GM19397 (cell line): ENCODE results near the gene GPRIN3.
"Not testable (repeated sequence)": the region's sequence is repeated elsewhere in the genome, so short reads cannot be mapped to it uniquely, and the experiment has no call there.

Experiments used
- ATAC-seq: cut with Tn5 transposase; IDR thresholded peaks from one replicate; pipeline ENCODE4 v1.9.1; 2021; ENCODE audit warnings: mild to moderate bottlenecking, moderate library complexity; ENCODE audit not compliant: unreplicated experiment

GPRIN3 gene

GRCh38 chr4:89314291-89314690 is 6.7 kb upstream of the GPRIN3 start:
- no peak for ATAC-seq

GRCh38 chr4:89312066-89312465 is 4.5 kb upstream of the GPRIN3 start:
- ATAC-seq = no peak

- ATAC-seq = no peak
These were observed 3.8 kb upstream of the GPRIN3 start for GRCh38 chr4:89311433-89311832.

- not testable (repeated sequence) for ATAC-seq
These were observed 1.6 kb upstream of the GPRIN3 start for GRCh38 chr4:89309154-89309553.

DNA sequence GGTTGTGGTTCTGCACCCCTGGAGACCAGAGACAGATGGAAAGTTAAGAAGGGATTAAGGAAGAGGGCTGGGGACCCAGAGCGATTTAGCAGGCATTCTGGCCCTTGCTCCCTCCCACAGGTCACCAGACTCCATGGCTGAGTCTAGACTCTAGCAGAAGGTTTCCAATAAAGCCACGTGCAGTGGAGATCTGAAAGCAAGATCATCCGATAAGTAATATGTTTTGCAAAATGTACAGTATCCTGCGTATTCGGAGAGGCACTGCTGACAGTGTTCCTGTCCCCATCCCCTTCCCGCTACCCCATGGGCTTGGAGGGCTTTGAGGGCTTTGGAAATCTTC is 531 bp upstream of the GPRIN3 start:
- ATAC-seq = peak; percentile 3

DNA sequence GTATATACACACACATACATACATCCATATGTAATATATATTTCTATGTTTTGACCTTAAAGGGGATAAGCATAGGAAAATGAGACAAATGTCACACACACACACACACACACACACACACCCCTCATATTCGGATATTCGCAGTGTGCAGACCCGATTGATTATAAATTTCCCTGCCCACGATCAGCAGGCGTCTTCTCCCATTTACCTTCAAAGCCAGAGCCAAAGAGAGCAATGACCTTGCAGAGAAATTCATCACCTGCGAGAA is 488 bp downstream of the GPRIN3 start:
- no peak for ATAC-seq

DNA sequence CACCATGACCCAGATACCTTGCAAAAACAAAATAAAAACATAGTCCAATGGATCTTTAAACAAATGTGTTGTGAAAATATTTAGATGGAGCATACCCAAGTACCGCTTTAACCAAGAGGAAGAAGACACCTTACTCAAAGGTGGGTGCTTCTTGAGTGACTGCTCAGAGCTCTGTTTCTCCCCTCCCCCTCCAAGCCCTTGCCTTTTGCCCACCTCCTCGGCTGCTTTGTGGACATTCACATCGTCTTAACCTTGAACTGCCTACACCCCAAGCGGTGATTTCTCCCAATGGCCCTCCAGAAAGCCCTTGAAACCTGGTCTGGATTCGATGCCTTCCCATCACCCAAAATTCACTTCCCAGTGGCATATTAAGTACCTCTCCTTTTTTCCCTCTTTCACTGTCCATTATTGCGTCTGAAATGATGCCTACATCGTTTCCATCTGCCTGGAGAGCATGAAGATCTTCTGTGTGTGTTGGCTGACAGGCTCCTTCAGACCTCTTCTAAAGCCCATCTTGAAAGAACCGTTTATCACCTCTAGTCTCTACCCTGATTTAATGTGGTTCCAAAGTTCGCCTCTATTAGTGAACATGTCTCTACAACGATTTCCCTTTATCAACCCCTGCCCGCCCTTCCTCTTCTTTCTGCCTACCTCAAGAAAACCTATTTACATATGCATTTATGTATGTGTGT is 968 bp downstream of the GPRIN3 start:
- no peak for ATAC-seq

- ATAC-seq = no peak
These were observed 1.7 kb downstream of the GPRIN3 start for GRCh38 chr4:89305712-89306437.

GRCh38 chr4:89305028-89305427 is 2.6 kb downstream of the GPRIN3 start:
- no peak for ATAC-seq

DNA sequence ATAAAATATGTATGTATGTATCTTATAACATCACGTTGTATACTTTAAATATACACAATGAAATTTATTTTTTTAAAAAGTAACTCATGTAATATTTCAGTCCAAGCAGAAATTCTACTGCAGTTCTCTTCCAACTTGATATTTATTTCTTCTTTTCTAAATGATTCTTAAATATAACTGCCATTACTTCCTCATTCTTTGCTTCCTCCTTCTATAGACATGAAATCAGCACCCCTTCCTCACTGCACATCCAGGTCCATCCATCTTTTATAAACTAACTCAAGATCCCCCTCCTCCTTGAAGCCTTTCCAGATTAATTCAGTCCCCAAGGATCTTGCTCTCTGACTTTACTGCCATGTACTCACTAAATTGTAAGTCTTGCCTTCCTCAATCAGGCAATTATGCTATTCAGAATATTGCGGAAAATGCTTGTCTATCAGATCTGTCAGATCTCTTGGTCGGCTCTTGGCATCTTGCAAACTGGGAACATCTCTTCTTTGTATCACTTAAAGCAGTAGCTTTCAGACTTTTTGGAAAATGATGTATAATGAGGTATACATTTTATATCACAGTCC is 3.7 kb downstream of the GPRIN3 start:
- ATAC-seq = no peak

GRCh38 chr4:89303177-89303576 is 4.4 kb downstream of the GPRIN3 start:
- ATAC-seq = no peak

DNA sequence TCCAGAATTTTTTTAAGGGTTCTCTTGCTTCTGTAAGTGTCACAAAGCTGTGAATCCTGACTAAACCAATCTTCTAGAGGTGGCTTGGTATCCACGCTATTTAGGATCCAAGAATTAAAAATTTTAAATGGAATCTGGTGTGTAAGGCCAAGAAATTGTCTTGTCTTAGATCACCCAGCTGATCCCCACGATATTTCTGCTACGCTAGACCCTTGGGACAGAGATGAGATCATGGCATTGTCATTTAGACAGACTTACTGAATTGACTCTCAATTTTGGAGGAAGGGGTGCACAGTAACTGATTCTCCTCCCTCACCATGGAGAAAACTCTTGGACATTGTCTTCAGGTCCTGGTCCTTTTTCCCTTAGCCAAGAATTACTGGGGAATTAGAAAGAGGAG is 5.7 kb downstream of the GPRIN3 start:
- ATAC-seq = no peak

DNA sequence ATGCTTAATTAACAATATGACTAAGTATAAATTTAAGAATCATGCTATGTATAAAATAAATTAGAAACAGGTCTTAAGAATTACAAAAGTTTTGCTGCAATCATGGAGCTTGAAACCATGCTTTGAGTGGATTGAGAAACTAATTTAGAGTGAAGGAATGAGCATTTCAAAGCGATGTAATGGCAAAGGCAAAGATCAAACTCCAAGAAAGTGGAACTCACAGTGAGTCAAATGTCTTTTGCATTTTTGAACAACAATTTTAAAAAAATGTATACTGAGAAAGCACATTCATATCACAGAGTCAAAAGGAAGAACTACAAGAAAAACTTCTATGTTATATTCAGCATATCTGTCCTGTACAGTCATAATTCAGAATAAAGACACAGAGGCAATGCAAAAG is 6.6 kb downstream of the GPRIN3 start:
- no peak for ATAC-seq

DNA sequence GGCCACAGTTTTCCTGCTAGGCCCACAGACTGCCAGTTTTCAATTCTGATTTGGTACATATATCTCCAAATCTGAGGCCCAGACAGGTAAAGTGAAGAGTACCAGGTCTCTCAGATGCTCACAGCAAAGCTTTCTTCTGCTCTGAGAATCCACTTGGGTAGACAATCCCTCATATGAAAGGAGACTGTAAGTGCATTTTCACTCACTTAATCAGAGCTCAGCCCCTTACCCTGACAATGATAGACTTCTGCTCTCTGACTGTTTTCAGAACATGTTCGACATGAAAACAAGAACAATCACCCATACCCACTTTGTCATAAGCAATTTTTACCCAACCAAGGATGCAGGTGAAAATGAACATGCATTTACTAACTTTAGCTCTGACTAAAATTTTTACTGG is 7.1 kb downstream of the GPRIN3 start:
- no peak for ATAC-seq

GRCh38 chr4:89300060-89300459 is 7.5 kb downstream of the GPRIN3 start:
- no peak for ATAC-seq

DNA sequence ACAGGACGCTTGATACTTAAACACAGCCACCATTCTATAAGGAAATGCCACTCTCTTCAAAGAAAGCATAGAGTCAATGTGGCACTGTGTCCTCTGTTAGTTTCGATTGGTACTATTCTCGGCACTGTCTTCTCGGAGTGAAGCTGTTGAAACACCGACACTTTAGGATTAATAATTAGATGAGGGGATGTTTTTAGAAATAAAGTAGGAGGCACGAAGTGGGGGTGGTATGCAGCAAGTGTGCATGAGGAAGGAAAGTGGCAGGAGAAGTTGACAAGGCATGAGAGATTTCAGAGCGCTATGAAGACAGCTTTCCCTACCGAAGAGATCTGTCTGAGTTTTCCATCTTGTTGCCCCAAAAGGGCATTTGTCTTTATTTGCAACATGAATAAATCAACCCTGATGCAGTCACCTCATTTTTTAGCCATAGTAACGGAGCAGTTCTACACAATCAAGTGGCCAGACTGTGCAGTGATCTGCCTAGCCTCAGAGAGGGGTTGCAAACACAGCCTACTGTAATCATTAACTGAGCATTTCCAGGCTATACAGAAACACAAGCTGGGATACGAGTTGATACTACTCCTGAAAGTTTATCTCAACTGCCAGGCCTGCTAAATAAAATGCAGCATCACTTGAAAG is 8.3 kb downstream of the GPRIN3 start:
- ATAC-seq = peak; percentile 32

- no peak for ATAC-seq
These were observed 8.8 kb downstream of the GPRIN3 start for GRCh38 chr4:89298788-89299152.

- peak; percentile 58 for ATAC-seq
These were observed 9.4 kb downstream of the GPRIN3 start for GRCh38 chr4:89298155-89298554.

DNA sequence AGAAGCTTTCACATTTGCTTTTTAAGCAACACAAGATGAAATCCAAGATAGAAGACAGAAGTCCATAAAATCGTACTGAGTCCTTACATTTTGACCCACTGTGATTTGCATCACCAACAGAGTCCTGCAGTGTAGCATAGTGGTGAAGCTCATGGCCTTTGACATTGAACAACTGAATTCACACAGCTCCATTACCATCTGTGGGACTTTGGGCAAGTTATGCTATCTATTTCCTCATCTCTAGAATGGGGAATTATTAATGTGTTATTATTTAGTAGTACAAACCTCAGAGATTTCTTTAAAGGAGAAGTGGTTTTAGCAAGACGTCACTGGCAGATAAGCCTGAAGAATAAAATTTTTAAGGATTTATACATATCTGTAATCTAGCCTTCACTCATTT is 10.7 kb downstream of the GPRIN3 start:
- ATAC-seq = no peak

- no peak for ATAC-seq
These were observed 11.2 kb downstream of the GPRIN3 start for GRCh38 chr4:89296399-89296798.

GRCh38 chr4:89295415-89295927 is 12.1 kb downstream of the GPRIN3 start:
- no peak for ATAC-seq
